ENCODE data around the gene MRPS10.
"Not testable (repeated sequence)": the region's sequence is repeated elsewhere in the genome, so short reads cannot be mapped to it uniquely, and the experiment has no call there.

MRPS10 gene

DNA sequence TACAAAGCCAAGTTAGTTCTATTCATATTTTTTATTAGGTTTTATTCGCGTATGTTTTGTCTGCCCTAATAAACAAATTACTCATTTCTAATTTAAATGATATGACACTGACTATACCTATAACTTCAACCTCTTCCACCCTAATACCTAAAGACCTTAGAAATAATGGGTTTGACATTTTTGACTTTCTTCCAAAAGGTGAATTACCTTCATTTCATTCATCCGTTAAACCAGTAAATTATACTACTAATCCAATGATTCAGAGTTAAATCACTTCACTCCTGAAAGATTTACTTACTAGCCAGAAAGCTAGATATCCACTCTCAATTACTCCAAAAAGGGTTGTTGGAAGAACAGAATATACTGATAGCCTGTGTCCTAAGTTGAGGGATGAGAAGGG lies 5.2 kb downstream of the MRPS10 start:
- no peaks in the 10 kb centered on the region for H4K20me1 ChIP-seq (ENCODE audit: control insufficient read depth, insufficient read depth, low read depth, low read length)
- no peak for TF ChIP-seq EZH2phosphoT487 (IDR thresholded peaks at IDR 0.05; ENCODE audit: borderline replicate concordance, low read length)
- TF ChIP-seq, protein P1, sequence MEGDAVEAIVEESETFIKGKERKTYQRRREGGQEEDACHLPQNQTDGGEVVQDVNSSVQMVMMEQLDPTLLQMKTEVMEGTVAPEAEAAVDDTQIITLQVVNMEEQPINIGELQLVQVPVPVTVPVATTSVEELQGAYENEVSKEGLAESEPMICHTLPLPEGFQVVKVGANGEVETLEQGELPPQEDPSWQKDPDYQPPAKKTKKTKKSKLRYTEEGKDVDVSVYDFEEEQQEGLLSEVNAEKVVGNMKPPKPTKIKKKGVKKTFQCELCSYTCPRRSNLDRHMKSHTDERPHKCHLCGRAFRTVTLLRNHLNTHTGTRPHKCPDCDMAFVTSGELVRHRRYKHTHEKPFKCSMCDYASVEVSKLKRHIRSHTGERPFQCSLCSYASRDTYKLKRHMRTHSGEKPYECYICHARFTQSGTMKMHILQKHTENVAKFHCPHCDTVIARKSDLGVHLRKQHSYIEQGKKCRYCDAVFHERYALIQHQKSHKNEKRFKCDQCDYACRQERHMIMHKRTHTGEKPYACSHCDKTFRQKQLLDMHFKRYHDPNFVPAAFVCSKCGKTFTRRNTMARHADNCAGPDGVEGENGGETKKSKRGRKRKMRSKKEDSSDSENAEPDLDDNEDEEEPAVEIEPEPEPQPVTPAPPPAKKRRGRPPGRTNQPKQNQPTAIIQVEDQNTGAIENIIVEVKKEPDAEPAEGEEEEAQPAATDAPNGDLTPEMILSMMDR (IDR thresholded peaks at IDR 0.05; ENCODE audit: low read depth, low read length, poor library complexity, severe bottlenecking) = no peak
- H3K79me2 ChIP-seq (ENCODE audit: control insufficient read depth, low read length) = peaks cover 40% of the 10 kb centered on the region
- no peak overlapping the region for H3K27ac ChIP-seq (ENCODE audit: low read depth, low read length)
- H3F3A ChIP-seq (ENCODE audit: control insufficient read depth, insufficient read depth) = no peaks in the 10 kb centered on the region
- H3K27me3 ChIP-seq (ENCODE audit: control insufficient read depth, low read length) = no peaks in the 10 kb centered on the region
- H3K4me2 ChIP-seq (ENCODE audit: low read length) = no peak overlapping the region
- no peaks in the 10 kb centered on the region for H3K9me2 ChIP-seq (replicated peaks; ENCODE audit: control insufficient read depth, low read length)
- no peaks in the 10 kb centered on the region for H3K9me3 ChIP-seq (ENCODE audit: control insufficient read depth, insufficient read depth, low read length)
- peaks cover 18% of the 10 kb centered on the region for H3K4me1 ChIP-seq (ENCODE audit: control insufficient read depth, low read length)
- H3K36me3 ChIP-seq (ENCODE audit: control insufficient read depth, low read length) = peaks cover 74% of the 10 kb centered on the region
- no peak overlapping the region for H3K4me3 ChIP-seq (ENCODE audit: low read length)

DNA sequence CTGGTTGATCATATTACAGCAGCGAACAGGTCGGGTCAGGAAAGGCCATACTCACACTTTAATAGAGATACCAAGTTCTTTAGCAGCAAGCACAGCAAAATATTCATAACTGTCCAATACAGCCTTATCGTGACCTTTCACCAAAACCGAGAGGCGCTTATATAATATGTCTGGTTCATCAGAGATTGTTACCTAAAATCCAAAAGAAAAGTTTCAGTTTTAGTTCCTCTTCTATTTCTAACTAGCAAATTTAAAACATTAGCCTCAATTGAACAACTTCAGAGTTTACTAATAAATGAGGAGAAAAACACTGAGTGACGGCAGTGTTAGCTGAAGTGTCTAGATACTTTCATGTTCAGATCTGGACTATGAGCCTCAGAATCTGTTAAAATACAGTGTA lies 5.9 kb downstream of the MRPS10 start:
- no peak overlapping the region for H3K4me3 ChIP-seq (ENCODE audit: low read length)
- no peak overlapping the region for H3K4me2 ChIP-seq (ENCODE audit: low read length)
- no peaks in the 10 kb centered on the region for H3K27me3 ChIP-seq (ENCODE audit: control insufficient read depth, low read length)
- no peaks in the 10 kb centered on the region for H3K9me2 ChIP-seq (replicated peaks; ENCODE audit: control insufficient read depth, low read length)
- no peaks in the 10 kb centered on the region for H3F3A ChIP-seq (ENCODE audit: control insufficient read depth, insufficient read depth)
- H4K20me1 ChIP-seq (ENCODE audit: control insufficient read depth, insufficient read depth, low read depth, low read length) = no peaks in the 10 kb centered on the region
- H3K4me1 ChIP-seq (ENCODE audit: control insufficient read depth, low read length) = peaks cover 16% of the 10 kb centered on the region
- no peak overlapping the region for H3K27ac ChIP-seq (ENCODE audit: low read depth, low read length)
- peaks cover 76% of the 10 kb centered on the region for H3K36me3 ChIP-seq (ENCODE audit: control insufficient read depth, low read length)
- no peak for TF ChIP-seq EZH2phosphoT487 (IDR thresholded peaks at IDR 0.05; ENCODE audit: borderline replicate concordance, low read length)
- TF ChIP-seq, protein P1 (IDR thresholded peaks at IDR 0.05; ENCODE audit: low read depth, low read length, poor library complexity, severe bottlenecking) = no peak
- H3K79me2 ChIP-seq (ENCODE audit: control insufficient read depth, low read length) = peaks cover 33% of the 10 kb centered on the region
- no peaks in the 10 kb centered on the region for H3K9me3 ChIP-seq (ENCODE audit: control insufficient read depth, insufficient read depth, low read length)

DNA sequence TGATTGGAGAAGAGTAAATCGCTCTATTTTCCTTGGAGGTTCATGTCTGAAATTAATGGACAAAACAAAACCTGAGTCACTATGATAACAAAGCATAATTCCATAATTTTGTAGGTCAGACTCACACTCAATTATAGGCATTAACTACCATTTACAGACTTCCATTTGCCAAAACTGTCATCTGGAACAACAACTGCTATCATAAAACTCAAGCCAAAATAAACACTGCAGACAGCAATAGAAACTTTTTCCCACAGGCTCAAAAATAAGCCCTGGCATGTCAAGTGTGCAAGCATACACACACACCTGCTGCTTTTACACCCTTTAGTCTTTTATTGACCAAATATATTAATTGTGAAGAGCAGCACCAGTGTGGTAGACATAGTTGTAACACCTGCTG lies 7.1 kb downstream of the MRPS10 start:
- H3K27me3 ChIP-seq (ENCODE audit: control insufficient read depth, low read length) = no peaks in the 10 kb centered on the region
- H3K27ac ChIP-seq (ENCODE audit: low read depth, low read length) = no peak overlapping the region
- no peaks in the 10 kb centered on the region for H4K20me1 ChIP-seq (ENCODE audit: control insufficient read depth, insufficient read depth, low read depth, low read length)
- no peak overlapping the region for H3K4me2 ChIP-seq (ENCODE audit: low read length)
- no peaks in the 10 kb centered on the region for H3F3A ChIP-seq (ENCODE audit: control insufficient read depth, insufficient read depth)
- H3K79me2 ChIP-seq (ENCODE audit: control insufficient read depth, low read length) = peaks cover 22% of the 10 kb centered on the region
- no peak for TF ChIP-seq EZH2phosphoT487 (IDR thresholded peaks at IDR 0.05; ENCODE audit: borderline replicate concordance, low read length)
- TF ChIP-seq, protein P1 (IDR thresholded peaks at IDR 0.05; ENCODE audit: low read depth, low read length, poor library complexity, severe bottlenecking) = no peak
- peaks cover 78% of the 10 kb centered on the region for H3K36me3 ChIP-seq (ENCODE audit: control insufficient read depth, low read length)
- H3K9me3 ChIP-seq (ENCODE audit: control insufficient read depth, insufficient read depth, low read length) = no peaks in the 10 kb centered on the region
- H3K4me3 ChIP-seq (ENCODE audit: low read length) = no peak overlapping the region
- no peaks in the 10 kb centered on the region for H3K9me2 ChIP-seq (replicated peaks; ENCODE audit: control insufficient read depth, low read length)
- H3K4me1 ChIP-seq (ENCODE audit: control insufficient read depth, low read length) = peaks cover 9% of the 10 kb centered on the region

DNA sequence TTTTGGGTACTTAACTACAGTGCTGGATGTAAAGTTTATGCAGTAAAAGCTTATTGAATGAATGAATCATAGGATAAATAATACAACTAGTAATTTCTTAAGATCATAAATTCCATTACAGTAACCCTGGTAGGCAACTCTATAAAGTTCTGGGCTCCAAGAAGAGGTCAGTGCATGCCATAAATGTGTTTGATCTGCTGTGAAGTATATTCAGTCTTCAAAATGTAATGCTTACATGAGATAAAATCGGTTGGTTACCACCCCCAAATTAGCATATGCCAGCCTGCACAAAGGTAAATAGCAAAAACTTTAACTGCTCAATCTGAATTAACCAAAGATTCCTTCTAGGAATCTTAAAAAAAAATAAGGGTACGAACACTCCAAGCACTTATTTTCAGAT lies 10.1 kb downstream of the MRPS10 start:
- not testable (repeated sequence) for H3K9me3 ChIP-seq (ENCODE audit: control insufficient read depth, insufficient read depth, low read length); H3K4me1 ChIP-seq (ENCODE audit: control insufficient read depth, low read length); H3K4me2 ChIP-seq (ENCODE audit: low read length); H4K20me1 ChIP-seq (ENCODE audit: control insufficient read depth, insufficient read depth, low read depth, low read length); H3K27me3 ChIP-seq (ENCODE audit: control insufficient read depth, low read length); H3K27ac ChIP-seq (ENCODE audit: low read depth, low read length); H3K4me3 ChIP-seq (ENCODE audit: low read length); H3F3A ChIP-seq (ENCODE audit: control insufficient read depth, insufficient read depth); H3K9me2 ChIP-seq (replicated peaks; ENCODE audit: control insufficient read depth, low read length); H3K79me2 ChIP-seq (ENCODE audit: control insufficient read depth, low read length)
- peaks cover 68% of the 10 kb centered on the region for H3K36me3 ChIP-seq (ENCODE audit: control insufficient read depth, low read length)
